ENCODE data around the gene JUNB.

The JUNB gene

DNA sequence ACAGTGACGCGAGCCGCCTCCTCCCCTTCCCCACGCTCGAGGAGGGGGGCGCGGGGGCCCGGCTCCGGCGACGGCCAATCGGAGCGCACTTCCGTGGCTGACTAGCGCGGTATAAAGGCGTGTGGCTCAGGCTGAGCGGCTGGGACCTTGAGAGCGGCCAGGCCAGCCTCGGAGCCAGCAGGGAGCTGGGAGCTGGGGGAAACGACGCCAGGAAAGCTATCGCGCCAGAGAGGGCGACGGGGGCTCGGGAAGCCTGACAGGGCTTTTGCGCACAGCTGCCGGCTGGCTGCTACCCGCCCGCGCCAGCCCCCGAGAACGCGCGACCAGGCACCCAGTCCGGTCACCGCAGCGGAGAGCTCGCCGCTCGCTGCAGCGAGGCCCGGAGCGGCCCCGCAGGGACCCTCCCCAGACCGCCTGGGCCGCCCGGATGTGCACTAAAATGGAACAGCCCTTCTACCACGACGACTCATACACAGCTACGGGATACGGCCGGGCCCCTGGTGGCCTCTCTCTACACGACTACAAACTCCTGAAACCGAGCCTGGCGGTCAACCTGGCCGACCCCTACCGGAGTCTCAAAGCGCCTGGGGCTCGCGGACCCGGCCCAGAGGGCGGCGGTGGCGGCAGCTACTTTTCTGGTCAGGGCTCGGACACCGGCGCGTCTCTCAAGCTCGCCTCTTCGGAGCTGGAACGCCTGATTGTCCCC, at the start of gene JUNB:
JUNB (plus strand) TSS at position 142 of the 706 bp plus-strand sequence; CDS start at position 428, 286 bp downstream.
- DNase-seq: peak; percentile 97

DNA sequence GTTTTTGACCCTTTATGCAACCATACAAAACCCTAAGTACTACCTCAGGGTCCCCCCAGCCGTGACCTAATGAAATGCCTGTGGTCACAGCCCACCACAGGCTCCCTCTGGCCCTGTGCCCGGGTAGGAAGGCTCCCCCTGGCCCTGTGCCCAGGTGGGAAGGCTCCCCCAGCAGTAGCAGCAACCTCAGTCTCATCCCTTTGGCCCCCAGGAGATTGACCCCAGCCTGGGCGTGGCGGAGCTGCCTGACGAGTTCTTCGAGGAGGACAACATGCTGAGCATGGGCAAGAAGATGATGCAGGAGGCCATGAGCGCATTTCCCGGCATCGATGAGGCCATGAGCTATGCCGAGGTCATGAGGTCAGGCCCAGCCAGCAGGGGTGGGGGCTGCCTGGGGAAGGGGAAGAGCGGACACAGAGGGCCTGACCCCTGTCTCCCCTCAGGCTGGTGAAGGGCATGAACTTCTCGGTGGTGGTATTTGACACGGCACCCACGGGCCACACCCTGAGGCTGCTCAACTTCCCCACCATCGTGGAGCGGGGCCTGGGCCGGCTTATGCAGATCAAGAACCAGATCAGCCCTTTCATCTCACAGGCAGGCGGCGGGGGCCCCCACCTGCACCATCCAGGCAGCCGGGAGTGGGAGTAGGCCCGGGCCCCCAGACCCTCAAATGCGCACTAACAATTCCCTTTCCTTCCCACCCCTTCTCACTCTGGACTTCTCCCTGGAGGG, 46.0 kb upstream of the JUNB start:
- DNase-seq: no peak

DNA sequence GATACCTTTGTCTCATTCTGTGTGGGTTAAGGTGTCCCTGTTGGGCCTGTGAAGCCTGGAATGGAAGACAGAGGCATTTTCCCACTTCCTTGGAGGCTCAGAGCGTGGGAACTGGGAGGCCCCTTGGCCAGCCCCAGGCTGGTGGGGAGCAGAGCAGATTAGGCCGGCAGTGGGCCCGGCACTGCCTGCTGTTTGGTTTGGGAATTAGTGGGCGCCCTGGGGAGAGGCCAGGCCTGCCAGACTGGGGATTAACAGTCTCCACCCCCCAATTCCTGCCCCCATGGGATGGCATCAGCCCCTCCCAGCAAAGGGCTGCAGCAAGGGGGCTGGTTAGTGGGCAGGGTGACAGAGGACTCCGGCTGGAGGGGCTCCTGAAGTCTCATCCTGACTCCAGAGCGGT, 42.8 kb upstream of the JUNB start:
- no peak for DNase-seq

- no peak for DNase-seq
Measured at GRCh38 chr19:12749938-12750521, 41.3 kb upstream of the JUNB start.

DNA sequence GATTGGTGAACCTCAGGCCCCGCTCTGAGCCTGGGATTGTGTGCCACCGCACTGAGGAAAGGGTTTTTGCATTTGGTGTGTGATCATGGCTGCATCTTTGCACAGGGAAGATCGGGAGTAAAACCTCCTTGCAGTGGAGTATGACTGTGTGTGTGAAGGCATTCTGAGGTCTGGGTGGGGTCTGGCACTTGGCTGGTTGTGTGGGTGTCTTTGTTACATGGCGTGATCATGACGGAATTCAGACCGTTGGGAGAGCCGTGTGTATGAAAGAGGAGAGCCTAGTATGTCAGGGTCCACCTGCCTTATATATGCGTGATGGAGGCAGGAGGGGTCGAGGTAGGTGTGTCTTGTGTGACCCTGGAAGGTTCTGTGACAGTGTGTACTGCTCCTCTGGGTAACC, 40.4 kb upstream of the JUNB start:
- DNase-seq: no peak

GRCh38 chr19:12751635-12752034, 39.7 kb upstream of the JUNB start, which contains the start of gene BEST2:
TSS of gene BEST2 (plus strand) at chr19:12751791. CDS start at chr19:12752593, 802 bp downstream.
- no peak for DNase-seq

DNA sequence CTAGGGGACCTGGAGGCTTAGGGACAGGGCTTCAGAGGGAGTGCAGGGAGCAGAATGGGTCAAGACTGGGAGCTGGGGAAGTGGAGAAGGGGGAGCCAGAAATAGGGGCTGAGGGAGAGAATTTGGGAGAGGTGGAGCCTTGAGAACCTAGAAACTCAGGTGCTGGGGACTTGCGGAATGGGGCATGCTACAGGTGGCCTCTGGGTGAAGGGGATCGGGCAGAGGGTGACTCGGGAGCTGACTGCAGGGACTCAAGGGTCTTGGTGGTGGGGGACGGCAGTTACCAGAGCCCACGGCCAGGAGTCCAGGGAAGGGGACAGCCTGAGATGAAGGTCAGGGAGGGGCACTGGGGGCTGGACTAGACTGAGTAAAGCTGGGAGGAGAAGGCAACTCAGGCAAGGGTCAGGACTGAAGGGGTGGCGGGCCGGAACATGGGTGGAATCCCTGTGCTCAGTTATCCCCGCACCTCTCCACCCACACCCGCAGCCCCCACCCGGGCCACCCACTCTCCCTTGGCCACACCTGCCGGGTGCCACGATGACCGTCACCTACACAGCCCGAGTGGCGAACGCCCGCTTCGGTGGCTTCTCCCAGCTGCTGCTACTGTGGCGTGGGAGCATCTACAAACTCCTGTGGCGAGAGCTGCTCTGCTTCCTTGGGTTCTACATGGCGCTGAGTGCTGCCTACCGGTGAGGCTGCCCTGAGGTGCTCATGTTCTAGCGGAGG, 39.1 kb upstream of the JUNB start:
- no peak for DNase-seq

DNA sequence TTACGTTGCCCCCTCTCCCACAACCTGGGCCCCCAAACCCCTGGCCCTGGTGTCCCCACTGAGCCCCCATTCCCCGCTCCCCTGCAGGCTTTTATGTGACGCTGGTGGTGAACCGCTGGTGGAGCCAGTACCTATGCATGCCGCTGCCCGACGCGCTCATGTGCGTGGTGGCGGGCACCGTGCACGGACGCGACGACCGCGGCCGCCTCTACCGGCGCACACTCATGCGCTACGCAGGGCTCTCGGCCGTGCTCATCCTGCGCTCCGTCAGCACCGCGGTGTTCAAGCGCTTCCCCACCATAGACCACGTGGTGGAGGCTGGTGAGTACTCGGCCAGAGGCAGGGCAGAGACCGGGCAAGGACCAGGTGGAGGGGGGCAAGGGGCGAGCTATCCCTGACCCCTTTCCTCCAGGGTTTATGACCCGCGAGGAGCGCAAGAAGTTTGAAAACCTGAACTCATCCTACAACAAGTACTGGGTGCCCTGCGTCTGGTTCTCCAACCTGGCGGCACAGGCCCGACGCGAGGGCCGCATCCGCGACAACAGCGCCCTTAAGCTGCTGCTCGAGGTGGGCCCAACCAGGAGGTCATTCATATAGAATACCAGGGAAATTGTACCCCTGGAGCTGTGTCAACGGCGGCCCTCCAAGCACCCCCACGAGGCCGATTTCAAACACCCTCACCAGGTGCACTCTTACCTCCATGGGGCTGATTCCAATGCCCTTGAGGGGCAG, 36.7 kb upstream of the JUNB start:
- DNase-seq: no peak

GRCh38 chr19:12756150-12756883, 35.0 kb upstream of the JUNB start:
- no peak for DNase-seq

GRCh38 chr19:12757544-12758274, 33.6 kb upstream of the JUNB start:
- DNase-seq: peak; percentile 94

DNA sequence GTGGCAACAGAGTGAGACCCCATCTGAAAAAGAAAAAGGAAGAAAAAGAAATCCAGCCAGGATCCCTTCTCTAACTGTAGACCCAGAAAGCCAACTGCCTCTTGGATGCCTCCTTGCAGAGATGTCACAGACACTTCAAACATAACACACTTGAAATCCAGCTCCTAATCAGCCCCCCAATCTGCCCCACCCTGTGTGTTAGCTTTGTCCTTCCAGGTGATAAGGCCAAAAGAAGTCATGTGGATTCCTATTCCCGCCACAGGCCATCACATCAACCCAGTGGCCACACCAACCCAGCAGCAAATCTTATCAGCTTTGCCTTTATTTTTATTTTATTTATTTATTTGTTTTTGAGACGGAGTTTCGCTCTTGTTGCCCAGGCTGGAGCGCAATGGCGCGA, 31.6 kb upstream of the JUNB start:
- no peak for DNase-seq

GRCh38 chr19:12763100-12763499, 28.2 kb upstream of the JUNB start:
- DNase-seq: no peak

DNA sequence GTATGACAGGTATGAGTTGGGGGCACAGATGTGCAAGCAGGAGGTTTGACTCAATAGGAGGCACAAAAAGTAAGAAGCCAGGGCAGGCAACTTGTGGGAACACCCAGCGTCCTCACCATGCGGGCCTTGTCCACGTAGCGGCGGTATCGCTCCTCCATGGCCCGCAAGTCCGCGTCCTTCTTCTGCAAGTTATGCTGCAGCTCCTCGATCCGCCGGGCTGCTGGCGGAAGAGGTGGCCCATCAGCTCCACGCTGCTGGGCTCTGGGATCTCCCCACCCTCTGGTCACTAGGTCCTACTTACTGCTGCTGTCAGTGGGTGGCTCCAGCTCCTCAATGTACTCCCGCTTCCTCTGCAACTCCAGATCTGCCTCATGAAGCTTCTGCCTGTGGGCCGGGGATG, 26.6 kb upstream of the JUNB start:
- no peak for DNase-seq

DNA sequence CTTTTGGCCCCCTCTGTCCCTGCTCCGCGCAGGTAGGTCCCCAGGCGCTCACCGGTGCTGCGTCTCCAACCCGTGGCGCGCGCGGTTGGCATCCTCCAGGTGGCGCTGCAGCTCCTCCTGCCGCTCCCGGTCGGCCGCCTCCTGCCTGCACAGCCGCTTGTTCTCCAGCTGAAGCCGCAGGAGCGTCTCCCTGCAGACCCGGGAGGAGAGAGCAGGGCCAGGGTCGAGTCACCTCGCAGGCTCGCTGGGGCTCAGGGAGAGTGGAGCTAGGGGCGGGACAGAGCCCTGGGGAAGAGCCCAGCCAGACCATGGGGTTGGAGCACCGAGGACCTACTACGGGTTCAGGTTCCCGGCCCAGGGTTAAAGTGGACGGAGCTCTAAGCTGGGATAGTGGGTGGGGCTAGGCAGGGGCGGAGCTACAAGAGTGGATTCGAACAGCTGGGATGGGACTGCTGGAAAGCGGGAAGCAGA, 25.2 kb upstream of the JUNB start:
- DNase-seq: peak; percentile 92

DNA sequence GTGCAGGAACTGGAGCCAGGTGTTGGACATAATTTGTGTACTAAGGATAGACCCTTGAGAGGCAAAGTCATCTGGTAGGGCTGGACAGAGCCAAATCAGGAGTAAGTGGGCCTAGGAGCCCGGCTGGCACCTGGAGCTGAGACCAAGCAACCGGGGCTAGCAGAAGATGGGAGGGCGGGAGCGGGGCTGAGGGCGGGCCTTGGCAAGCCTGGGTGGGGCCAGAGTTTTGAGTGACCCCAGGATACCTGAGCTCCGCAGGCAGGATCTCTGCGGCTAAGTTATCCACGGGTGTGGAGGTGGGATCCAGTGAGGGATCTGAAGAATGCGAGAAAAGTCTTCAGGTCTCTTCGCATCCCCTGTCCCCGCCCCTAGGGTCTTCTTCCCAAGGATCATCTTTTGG, 24.1 kb upstream of the JUNB start:
- DNase-seq: no peak

DNA sequence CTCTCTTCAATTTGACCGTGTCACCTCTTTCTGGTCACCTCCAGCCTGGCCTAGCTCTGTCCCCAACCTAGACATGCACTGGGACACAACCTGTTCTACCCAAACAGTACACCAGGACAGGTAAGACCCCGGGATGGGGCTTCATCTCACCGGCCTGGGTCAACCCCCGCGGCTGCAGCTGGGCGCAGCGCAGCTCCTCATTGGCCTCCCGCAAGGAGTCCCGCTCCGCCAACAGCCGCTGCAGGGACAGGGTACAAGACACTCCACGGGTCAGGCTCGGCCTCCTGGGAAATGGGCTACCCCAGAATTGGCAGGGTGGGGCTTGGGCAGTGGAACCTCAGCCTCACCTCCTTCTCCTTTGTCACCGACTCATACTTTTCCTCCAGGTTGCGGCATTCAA, 23.6 kb upstream of the JUNB start:
- no peak for DNase-seq

DNA sequence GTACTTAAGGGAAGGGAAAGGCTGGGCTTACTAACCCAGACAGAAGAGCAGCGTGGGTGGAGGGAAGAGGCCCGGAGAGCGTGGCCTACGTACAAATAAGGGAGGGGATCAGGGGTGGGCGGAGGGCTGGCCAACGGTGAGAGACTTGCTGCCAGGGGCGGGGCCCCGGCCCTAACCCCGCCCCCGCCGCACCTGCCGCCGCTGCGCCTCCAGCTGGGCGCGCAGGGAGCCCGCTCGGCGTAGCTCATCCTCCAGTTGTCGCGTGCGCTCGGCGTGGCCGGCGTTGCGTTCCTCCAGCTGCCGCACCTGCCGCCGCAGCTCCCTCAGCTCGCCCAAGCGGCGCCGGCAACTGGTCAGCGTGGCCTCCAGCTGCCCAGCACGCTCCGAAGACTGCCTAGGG, 21.6 kb upstream of the JUNB start:
- DNase-seq: peak; percentile 87

DNA sequence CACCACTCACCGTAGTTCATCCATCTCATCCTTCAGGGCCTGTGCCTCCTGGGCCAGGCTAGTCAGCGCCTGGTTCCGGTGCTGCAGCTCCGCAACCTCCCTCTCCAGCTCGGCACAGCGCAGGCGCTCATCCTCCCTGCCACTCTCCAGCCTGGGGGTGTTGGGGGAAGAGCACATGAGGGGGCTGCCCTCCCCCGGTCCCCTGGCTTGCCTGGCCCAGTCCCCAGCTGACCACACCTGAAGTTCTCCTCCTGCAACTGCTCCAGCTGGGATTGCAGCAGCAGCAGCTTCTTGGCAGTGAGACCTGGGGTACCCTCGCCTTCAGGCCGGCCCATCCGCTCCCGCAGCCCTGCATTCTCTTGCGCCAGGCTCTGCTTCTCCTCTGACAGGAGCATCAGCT, 20.4 kb upstream of the JUNB start:
- DNase-seq: no peak

GRCh38 chr19:12772323-12772722, 19.0 kb upstream of the JUNB start:
- DNase-seq: no peak

- DNase-seq: peak; percentile 67
Measured at GRCh38 chr19:12773571-12773970, 17.7 kb upstream of the JUNB start.
